HG03045 (cell line): ENCODE measurements around the gene OR11G2.
"Not testable (repeated sequence)": the region's sequence is repeated elsewhere in the genome, so short reads cannot be mapped to it uniquely, and the experiment has no call there.

ENCODE experiments used
- ATAC-seq: cut with Tn5 transposase; IDR thresholded peaks from one replicate; pipeline ENCODE4 v1.9.1; 2021; ENCODE audit warnings: mild to moderate bottlenecking, moderate library complexity; ENCODE audit not compliant: unreplicated experiment

Gene OR11G2

DNA sequence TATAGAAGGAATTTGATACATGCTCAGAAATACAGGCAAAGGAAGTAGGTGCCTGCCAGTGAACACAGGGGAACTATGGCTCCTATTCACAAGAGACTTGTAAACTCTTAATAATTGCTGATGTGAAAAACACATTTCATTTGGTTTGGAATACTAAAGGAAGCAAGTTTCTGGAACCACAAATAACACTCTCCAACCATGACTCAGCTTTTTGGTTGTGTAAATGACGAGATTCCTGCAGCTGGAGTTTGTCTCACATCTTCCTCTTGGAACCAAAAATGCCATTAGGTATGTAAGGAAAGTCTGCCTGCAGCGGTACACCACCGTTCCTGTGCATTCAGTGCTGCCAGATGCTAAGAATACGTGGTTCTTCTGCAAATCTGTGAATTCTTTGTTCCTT, 28.3 kb downstream of the OR11G2 start:
- ATAC-seq, result no peak

DNA sequence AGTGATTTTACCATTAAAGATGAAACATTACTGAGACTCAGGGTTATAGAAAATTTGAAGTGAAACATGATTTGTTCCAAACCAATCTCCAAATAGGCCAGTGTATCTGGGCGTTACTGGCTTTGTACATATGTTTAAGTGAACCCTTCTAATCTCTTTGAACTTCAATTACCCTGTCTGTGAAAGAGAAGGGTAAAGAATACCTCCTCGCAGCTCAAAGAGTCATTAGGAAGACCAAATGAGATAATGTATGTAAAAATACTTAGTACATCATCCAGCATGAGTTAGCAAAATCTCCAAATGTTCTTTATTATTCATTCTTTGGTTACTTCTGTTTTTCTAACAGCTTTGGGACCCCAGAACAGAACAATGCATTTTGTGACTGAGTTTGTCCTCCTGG, 32.7 kb downstream of the OR11G2 start, which contains the start of gene OR11H6:
OR11H6 (plus strand) TSS at position 301 of the 400 bp plus-strand sequence; CDS start at position 301, 0 bp downstream.
- ATAC-seq, result no peak

DNA sequence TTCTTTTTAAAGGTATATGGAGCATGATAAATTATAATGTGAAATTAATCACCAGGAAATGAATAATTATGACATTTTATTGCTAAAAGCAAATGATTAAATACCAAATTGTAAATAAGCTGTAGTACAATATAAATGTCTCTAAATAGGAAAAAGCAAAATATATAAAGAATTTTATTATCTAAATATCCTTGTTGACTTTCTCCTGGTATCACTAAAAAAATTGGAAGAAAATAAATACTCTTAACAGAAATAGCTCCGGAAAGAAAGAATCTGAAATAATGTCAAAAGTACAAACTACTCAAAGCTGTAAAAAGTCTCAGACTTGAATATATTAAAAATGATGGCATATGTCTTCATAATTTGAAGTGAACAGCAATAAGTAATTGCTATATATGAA, 38.0 kb downstream of the OR11G2 start, which contains the start of gene OR11H7:
OR11H7 (plus strand) TSS at position 301 of the 400 bp plus-strand sequence.
- no peak for ATAC-seq

DNA sequence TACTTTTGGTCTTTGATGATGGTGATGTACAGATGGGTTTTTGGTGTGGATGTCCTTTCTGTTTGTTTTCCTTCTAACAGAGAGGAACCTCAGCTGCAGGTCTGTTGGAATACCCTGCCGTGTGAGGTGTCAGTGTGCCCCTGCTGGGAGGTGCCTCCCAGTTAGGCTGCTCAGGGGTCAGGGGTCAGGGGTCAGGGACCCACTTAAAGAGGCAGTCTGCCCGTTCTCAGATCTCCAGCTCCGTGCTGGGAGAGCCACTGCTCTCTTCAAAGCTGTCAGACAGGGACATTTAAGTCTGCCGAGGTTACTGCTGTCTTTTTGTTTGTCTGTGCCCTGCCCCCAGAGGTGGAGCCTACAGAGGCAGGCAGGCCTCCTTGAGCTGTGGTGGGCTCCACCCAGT, 44.7 kb downstream of the OR11G2 start:
- not testable (repeated sequence) for ATAC-seq

GRCh38 chr14:20247646-20248246, 57.0 kb downstream of the OR11G2 start:
- ATAC-seq, result no peak
